Neural cell (in vitro differentiated cells): ENCODE measurements around the gene MLEC.

Experiments
- CTCF ChIP-seq: fragments of 450-650 bp; IDR thresholded peaks from 2 replicates; pipeline ENCODE4 v1.5.1; 2014; ENCODE audit warnings: antibody characterized with exemption, mild to moderate bottlenecking, moderate library complexity; ENCODE audit not compliant: poor library complexity, severe bottlenecking
- EP300 ChIP-seq: fragments of 450-650 bp; conservative IDR thresholded peaks from 2 replicates; pipeline ENCODE4 v1.6.1; 2014; ENCODE audit warnings: antibody characterized with exemption, mild to moderate bottlenecking, moderate library complexity; ENCODE audit not compliant: poor library complexity, severe bottlenecking
- EZH2 ChIP-seq: fragments of 200-600, 300-800 bp; shearing (Covaris generic), sonication (generic); IDR thresholded peaks from 2 replicates; pipeline ENCODE4 v1.6.1; 2014; ENCODE audit warnings: antibody characterized with exemption, low read length, borderline replicate concordance, mild to moderate bottlenecking; ENCODE audit not compliant: insufficient read depth, poor library complexity, severe bottlenecking
- MXI1 ChIP-seq: fragments of 450-650 bp; conservative IDR thresholded peaks from 2 replicates; pipeline ENCODE4 v1.6.1; 2014; ENCODE audit warnings: antibody characterized with exemption, mild to moderate bottlenecking; ENCODE audit not compliant: poor library complexity, severe bottlenecking
- POLR2AphosphoS5 ChIP-seq: IDR thresholded peaks from 2 replicates; pipeline ENCODE4 v1.6.1; 2012
- REST ChIP-seq: IDR thresholded peaks from 2 replicates; pipeline ENCODE4 v1.6.1; 2012; ENCODE audit warnings: borderline replicate concordance
- SMC3 ChIP-seq: fragments of 450-650 bp; conservative IDR thresholded peaks from 2 replicates; pipeline ENCODE4 v1.6.1; 2014; ENCODE audit warnings: antibody characterized with exemption, mild to moderate bottlenecking, moderate library complexity; ENCODE audit not compliant: poor library complexity
- TAF1 ChIP-seq: IDR thresholded peaks from 2 replicates; pipeline ENCODE4 v1.6.1; 2012; ENCODE audit warnings: low read depth

- no peak for TF ChIP-seq EP300
- TF ChIP-seq EZH2 = no peak
- no peak for TF ChIP-seq POLR2AphosphoS5
- no peak for TF ChIP-seq TAF1
- no peak for TF ChIP-seq CTCF
- TF ChIP-seq SMC3 = no peak
- TF ChIP-seq MXI1 = no peak
- no peak for TF ChIP-seq REST
Observed at GRCh38 chr12:120735181-120735580, 48.2 kb downstream of the MLEC start.
